K562 (cell line): ENCODE measurements around the gene FTO.

Experiments used
- CBX3 ChIP-seq, 2 experiments: IDR thresholded peaks; 1 replicate in 1 of 2; 2 replicates in 1 of 2; pipeline ENCODE4 v1.6.1; 2012; ENCODE audit warnings: inconsistent platforms in 2 of 2, low read length in 2 of 2, borderline replicate concordance in 1 of 2, control low read depth in 1 of 2
- CTCF ChIP-seq, 3 experiments: IDR thresholded peaks in 2 of 3; conservative IDR thresholded peaks in 1 of 3; 2 replicates each; pipeline ENCODE4 v1.5.1; 2011 to 2012; ENCODE audit warnings: low read length in 3 of 3, mild to moderate bottlenecking in 3 of 3, control low read depth in 2 of 3, improper control_type of control experiment in 1 of 3, inconsistent platforms in 1 of 3, low read depth in 1 of 3, mixed read lengths in 1 of 3, moderate library complexity in 1 of 3; ENCODE audit not compliant: insufficient read depth in 2 of 3
- FOXP1 ChIP-seq: sonication (generic); formaldehyde crosslinking; IDR thresholded peaks from 2 replicates; pipeline ENCODE4 v1.8.0; 2022; ENCODE audit warnings: mild to moderate bottlenecking, missing genetic modification reagents
- MAFG ChIP-seq: fragments of 450-650 bp; conservative IDR thresholded peaks from 2 replicates; pipeline ENCODE4 v1.6.1; 2016; ENCODE audit warnings: missing genetic modification characterization, missing compliant biosample characterization
- NRF1 ChIP-seq, 2 experiments: fragments of 450-650 bp; IDR thresholded peaks in 1 of 2; conservative IDR thresholded peaks in 1 of 2; 2 replicates each; pipeline ENCODE4 v1.6.1; 2014; ENCODE audit warnings: mild to moderate bottlenecking in 2 of 2
- POLR2G ChIP-seq: fragments of 200-400 bp; formaldehyde crosslinking; IDR thresholded peaks from 2 replicates; pipeline ENCODE4 v1.6.1; 2017; ENCODE audit warnings: low read depth, mild to moderate bottlenecking, antibody characterized with exemption, low read length, moderate library complexity
- SNRNP70 ChIP-seq: fragments of 200-400 bp; formaldehyde crosslinking; optimal IDR thresholded peaks from 2 replicates; pipeline ENCODE3; 2017; ENCODE audit warnings: low read depth, low read length
- USF2 ChIP-seq: sonication (generic); formaldehyde crosslinking; IDR thresholded peaks from 2 replicates; pipeline ENCODE4 v1.5.0; 2020; ENCODE audit warnings: missing genetic modification reagents
- ZNF830 ChIP-seq: fragments of 250-450 bp; sonication (Bioruptor Pico); IDR thresholded peaks from 2 replicates; pipeline ENCODE4 v1.5.0; 2021; ENCODE audit warnings: mild to moderate bottlenecking

GRCh38 chr16:53707671-53708070 lies 3.7 kb downstream of the FTO start:
- no peak for TF ChIP-seq FOXP1 (CRISPR knock-in tag)
- TF ChIP-seq NRF1 (conservative IDR thresholded peaks at IDR 0.05 in 1 of 2, IDR thresholded peaks at IDR 0.05 in 1 of 2): no peak
- no peak for TF ChIP-seq POLR2G
- no peak for TF ChIP-seq CBX3 (IDR thresholded peaks at IDR 0.05; ENCODE audit: borderline replicate concordance in 1 of 2, low read length in 2 of 2)
- no peak for TF ChIP-seq CTCF (IDR thresholded peaks at IDR 0.05 in 2 of 3, conservative IDR thresholded peaks at IDR 0.05 in 1 of 3; ENCODE audit: insufficient read depth in 2 of 3, low read depth in 1 of 3, low read length in 3 of 3)
- no peak for TF ChIP-seq SNRNP70
- TF ChIP-seq USF2 (CRISPR knock-in tag): no peak
- no peak for TF ChIP-seq ZNF830
- no peak for TF ChIP-seq MAFG
